HepG2 (cell line): ENCODE data around the gene CKB.

Experiments
- ZNF660 ChIP-seq: sonication (generic); formaldehyde crosslinking; IDR thresholded peaks from 2 replicates; pipeline ENCODE4 v1.5.1; 2020; ENCODE audit warnings: mild to moderate bottlenecking, low read depth, missing genetic modification reagents, borderline replicate concordance
- ZNF720 ChIP-seq: sonication (generic); formaldehyde crosslinking; IDR thresholded peaks from 2 replicates; pipeline ENCODE4 v1.4.0; 2020; ENCODE audit warnings: missing genetic modification reagents
- TF ChIP-seq, protein P1 (sequence below): sonication (generic); formaldehyde crosslinking; IDR thresholded peaks from 2 replicates; pipeline ENCODE4 v1.5.0; 2020; ENCODE audit warnings: mild to moderate bottlenecking, missing genetic modification reagents, moderate library complexity

GRCh38 chr14:103503296-103503695, 19.3 kb downstream of the CKB start:
- TF ChIP-seq ZNF660 (CRISPR knock-in tag) (no peak), ZNF720 (CRISPR knock-in tag) (no peak)
- TF ChIP-seq, protein P1, sequence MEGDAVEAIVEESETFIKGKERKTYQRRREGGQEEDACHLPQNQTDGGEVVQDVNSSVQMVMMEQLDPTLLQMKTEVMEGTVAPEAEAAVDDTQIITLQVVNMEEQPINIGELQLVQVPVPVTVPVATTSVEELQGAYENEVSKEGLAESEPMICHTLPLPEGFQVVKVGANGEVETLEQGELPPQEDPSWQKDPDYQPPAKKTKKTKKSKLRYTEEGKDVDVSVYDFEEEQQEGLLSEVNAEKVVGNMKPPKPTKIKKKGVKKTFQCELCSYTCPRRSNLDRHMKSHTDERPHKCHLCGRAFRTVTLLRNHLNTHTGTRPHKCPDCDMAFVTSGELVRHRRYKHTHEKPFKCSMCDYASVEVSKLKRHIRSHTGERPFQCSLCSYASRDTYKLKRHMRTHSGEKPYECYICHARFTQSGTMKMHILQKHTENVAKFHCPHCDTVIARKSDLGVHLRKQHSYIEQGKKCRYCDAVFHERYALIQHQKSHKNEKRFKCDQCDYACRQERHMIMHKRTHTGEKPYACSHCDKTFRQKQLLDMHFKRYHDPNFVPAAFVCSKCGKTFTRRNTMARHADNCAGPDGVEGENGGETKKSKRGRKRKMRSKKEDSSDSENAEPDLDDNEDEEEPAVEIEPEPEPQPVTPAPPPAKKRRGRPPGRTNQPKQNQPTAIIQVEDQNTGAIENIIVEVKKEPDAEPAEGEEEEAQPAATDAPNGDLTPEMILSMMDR: no peak
